ENCODE measurements around the gene NEK7. TPM values are rescaled to one million over a fixed set of nuclear protein-coding genes. Genes with fewer than 3 reads are reported as not detected.
"Not testable (repeated sequence)": the region's sequence is repeated elsewhere in the genome, so short reads cannot be mapped to it uniquely, and the experiment has no call there.

NEK7 gene
- total RNA-seq, result 131 TPM

GRCh38 chr1:198156745-198157240, at the start of gene NEK7:
Gene NEK7 (plus strand): TSS chr1:198156998. CDS start chr1:198232581, 75,583 bp downstream.
- peak; percentile 93 for DNase-seq

GRCh38 chr1:198107091-198107501, 49.7 kb upstream of the NEK7 start:
- DNase-seq, result no peak

DNA sequence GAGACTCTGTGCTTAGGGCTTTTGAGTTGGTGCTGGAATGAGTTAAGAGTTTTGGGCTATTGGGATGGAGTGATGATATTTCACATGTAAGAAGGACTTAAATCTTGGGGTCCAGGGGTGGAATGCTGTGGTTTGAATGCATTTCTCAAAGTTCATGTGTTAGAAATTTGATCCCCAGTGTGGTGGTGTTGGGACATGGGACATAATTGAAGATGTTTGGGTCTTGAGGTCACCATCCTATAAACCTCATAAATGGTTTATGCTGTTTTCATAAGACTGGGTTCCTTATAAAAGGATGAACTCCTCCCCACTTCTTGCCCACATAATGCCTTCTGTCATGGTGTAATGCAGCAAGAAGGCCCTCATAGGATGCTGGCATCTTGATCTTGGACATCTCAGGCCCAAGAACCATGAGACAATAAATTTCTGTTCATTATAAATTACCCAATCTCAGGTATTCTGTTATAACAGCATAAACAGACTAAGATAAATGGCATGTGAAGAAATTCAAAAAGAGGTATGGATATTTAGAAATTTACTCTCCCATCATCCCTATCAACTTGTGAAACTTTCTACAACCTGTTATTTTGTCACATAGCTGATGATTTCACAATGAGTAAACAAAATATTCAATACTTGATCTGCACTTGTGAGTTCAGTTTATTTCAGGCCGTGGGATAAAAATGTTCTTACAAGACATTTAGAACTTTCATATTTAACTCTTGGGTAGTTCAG, 48.0 kb upstream of the NEK7 start:
- no peak for DNase-seq

DNA sequence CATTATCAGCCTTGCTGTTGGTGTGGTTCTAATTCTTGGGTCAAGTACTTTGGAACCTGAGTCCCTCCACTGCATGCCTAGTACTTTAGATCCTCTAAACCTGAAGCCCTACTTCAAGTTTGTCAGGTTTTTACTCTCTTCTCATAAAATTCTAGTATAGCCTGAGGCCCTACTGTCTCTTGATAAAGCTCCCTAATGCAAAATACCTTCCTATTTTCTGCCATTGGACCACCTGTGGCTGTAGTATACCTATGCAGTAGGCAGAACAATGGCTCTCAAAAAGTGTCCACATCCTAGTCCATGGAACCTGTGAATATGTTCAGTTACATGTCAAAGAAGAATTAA, 47.5 kb upstream of the NEK7 start:
- DNase-seq, result no peak

DNA sequence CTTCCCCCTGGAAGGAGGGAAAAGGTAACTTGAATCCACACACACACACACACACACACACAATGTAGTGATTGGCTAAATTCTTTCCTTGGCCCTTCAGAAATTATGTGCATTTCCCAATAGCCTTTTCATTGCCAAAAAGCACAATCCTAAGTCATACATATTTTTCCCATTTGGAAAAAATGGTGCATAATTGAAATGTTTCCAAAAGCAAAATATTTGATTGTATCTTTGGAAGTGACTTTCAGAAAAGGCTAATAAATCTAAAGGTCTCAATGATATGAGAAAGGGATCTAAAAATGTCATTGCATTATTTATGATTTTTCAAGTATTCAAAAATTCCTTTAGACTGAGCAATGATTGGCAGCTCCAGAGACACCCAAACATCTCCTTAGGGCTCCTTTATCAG, 43.5 kb upstream of the NEK7 start:
- no peak for DNase-seq

- DNase-seq, result no peak
Measured at GRCh38 chr1:198116069-198116468, 40.7 kb upstream of the NEK7 start.

DNA sequence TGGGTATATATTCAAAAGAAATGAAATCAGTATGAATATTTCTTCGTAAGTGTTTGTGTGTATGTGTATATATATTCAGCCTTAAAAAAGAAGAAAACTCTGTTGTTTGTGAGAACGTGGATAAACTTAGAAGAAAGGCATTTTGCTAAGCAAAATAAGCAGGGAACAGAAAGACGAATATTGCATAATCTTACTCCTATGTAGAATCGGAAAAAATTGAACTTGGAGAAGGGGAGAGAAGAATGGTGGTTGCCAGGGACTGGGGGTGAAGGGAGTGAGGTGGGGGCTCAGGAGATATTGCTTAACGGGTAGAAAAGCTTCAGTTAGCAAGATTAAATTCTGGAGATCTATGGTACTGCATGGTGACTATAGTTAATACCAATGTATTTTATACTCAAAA, 40.3 kb upstream of the NEK7 start:
- no peak for DNase-seq

GRCh38 chr1:198117267-198117666, 39.5 kb upstream of the NEK7 start:
- no peak for DNase-seq

DNA sequence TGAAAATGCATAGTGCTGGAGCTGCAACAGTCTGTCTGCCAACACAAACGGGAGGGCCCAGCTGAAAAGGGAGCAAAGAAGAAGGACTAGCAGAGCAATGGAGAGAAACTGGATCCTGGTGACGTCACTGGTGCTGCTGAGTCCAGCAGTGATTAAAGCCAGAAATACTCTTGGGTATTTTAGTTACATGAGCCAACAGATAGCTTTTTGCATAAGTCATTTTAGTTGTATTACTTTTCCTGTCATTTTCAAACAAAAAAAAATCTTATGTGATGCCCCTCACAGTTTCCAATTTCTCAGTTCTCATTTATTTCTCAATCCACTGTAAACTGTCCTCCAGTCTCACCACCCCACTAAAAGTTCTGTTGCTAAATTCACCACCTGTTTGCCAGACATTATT, 38.7 kb upstream of the NEK7 start:
- DNase-seq, result peak; percentile 89

- no peak for DNase-seq
Measured at GRCh38 chr1:198119906-198120305, 36.9 kb upstream of the NEK7 start.

DNA sequence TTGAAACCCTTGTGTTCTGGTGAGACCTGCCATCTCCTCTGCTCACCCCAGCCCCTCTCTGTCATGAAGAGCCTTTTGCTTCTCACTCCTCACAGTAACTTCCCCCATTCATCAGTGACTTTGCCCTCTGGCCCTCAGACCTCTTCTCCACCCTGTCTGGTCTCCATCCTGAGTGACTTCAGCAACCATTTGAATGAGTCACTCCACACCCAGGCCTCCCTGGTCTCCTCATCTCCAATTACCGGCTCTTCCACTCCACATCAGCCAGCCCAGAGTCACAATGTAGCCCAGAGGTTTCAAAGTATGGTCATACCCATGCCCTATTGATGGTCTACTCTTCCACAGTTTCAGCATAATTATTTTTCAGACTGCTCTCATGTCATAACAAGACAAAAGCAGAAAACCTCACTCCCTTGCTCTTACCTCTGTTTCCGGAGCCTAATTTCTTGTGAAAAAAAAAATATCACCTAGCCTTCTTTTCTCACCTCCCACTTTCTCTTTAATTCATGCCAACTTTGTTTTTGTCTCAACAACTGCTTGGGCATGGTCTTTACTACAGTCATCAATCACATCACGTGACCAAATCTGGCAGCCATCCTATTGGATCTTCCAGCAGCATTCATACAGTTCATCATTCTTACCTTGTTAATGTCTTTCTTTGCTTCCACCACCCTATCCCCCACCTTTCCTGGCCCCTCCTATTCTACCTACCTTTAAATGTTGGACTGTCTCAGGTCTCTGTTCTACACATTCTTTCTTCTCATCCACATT, 35.6 kb upstream of the NEK7 start:
- no peak for DNase-seq

DNA sequence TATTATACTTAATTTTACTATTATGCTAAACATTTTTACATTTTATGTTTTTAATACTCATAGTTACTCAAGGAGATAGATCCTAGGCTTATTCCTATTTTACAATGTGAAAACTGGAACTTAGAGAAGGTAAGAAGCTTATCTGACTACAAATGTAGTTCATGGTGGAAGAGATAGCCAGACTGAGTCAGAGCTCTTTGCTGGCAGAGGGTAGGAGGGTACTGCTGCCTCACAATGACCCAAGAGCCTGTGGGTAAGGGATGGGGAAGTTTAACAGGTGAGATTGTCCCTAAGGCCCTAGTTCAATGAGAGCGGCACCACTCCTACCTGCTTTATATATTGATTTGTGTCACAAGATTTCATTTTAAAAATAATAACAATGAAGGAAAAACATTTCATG, 34.1 kb upstream of the NEK7 start:
- DNase-seq, result no peak

GRCh38 chr1:198123133-198123532, 33.7 kb upstream of the NEK7 start:
- DNase-seq, result no peak

DNA sequence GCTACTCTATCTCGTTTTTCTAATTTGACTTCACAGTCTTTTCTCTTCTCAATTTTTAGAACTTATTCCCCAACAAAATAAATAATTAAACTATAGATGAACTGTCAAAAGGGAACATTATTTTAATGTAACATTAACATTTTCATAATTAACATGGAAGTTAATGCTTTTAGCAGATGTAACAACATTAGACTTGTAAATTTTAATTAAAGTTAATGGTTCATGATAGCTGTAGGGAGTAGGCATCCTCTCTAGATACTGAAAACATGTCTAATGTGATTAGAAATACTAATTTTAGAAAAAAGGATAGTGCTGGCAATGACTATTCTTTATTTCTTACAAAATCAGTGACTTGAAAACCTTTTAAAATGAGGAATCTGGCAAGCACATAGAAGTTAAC, 32.1 kb upstream of the NEK7 start:
- no peak for DNase-seq

DNA sequence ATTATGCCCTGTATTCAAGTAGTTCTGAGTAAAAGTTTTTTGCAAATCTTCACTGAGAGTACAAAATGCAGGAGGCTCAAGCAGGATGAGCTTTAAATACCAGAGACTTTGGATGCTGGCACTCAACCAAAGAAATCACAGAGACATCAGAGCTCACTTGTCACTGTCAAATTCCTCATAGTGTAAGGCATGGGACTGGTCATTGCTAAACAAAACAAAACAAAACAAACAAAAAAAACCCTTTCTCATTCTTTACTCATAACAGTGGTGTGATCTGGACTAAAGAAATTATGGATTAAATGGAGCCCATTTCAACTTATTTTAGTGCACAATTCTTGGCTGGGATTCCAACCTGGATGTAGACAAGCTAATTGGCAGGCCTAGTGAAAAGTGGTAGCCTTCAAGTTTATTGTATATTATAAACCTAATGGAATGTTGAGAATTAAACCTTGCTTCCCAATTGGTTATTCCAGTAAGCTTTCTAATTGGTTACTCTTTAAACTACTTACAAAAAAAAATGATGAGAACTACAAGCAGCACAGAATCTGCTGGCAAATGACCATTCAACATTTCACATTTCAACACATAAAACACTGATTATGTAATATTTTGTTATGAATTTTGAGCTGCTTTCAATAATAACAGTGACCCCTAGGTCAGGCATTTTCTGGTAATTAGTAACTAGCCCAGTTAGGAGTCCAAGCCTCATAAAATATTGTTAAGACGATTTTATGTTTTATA, 30.6 kb upstream of the NEK7 start:
- peak; percentile 36 for DNase-seq

DNA sequence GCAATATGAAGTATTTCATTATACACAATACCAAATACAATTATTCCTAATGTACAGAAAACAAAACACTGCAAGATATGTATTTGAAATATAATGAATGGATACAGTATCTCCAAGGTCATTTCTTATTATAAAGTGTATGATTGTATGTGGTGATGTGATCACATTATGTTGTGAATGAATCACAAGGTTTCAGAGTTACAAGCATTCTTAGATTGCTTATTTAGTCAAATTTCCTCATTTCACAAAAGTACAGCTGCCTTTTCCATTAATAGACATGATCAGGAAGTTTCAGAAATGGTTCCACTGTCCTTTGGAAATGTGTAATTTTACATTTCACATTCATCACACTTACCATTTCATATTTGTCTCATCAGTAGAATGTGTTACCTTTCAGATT, 28.3 kb upstream of the NEK7 start:
- no peak for DNase-seq

- DNase-seq, result not testable (repeated sequence)
Measured at GRCh38 chr1:198130053-198130452, 26.7 kb upstream of the NEK7 start.

DNA sequence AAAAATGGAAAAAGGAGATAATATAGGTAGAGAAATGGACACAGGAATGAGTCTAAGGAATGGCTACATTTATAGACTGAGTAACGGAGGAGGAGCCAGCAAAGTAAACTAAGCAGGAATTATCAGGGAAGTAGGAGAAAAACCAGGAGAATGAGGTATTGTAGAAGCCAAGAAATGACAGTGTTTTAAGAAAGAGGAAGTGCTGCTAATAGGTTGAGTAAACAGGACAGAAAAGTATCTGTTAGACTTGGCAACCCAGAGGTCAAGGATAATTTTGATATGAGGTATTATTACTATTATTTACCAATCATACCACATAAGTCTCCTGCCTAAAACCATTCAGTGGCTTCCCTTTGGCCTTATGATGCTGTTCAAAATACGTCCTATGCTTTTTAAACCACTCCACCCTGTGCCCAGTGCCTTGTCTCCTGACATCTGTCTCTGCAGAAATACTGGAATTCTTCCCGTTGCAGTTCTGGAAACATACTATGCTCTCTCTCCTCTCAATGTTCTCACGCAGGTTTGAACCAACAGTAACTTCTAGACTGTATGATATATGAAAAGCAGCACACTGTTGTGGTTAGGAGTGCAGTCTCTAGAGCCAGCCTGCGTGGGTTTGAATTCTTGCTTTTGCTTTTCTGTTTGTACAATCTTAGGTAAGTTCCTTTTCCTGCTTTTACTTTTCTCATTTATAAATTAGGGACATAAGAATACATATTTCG, 24.6 kb upstream of the NEK7 start:
- DNase-seq, result no peak

GRCh38 chr1:198134252-198134651, 22.5 kb upstream of the NEK7 start:
- no peak for DNase-seq

DNA sequence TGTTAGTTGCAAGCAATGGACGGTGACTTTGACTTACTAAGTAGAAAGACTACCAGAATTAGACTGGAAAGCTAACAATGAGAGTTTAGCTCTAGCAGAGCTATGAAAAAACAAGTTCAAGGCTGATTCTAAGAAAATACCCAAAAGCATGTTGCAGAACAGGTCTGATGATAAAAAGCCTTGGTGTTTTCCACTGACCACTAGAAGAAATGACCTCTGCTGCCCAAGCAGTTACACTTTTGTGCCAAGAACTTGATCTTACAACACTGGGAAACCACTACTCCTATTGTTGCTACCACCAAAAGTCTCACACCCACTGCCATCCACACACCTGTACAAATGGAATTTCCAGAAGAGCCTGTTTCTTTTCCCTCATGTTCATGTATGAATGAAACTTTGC, 21.4 kb upstream of the NEK7 start:
- no peak for DNase-seq

DNA sequence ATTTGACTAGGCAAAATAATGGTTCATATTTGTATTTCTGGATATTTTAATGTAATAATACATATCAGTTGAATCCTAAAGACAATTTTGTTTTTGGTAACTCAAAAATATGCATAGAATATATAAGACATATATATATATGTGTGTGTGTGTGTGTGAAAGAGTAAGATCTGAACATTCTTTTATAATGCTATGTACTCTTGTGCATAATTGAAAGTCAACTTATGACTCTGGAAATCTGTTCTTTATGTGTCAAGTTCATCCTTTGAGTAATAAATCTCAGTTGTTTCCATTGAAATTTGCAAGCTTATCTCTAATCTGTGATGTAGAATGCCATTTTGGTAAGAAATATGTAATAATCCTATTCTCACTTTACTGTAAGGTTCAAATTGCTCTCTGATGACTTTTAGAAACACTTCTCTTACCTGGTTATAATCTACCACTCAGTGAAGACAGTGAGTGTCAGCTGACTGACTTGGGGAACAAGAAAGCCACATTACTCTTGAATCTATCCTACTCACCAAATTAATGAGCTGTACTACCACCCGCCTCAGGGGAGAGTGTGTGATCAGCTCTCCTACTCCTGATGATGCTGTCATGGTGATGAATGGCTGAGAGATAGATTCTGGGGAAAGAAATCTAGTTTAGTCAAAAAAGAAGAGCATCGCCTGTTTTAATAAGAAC, 15.0 kb upstream of the NEK7 start:
- DNase-seq, result no peak

GRCh38 chr1:198143797-198144196, 13.0 kb upstream of the NEK7 start:
- no peak for DNase-seq
